SK-N-SH (cell line): ENCODE measurements around the gene VAMP8. TPM values are rescaled to one million over a fixed set of nuclear protein-coding genes. Genes with fewer than 3 reads are reported as not detected.

Source experiments
- CTCF ChIA-PET: fragments of 300-600, 350-600 bp; formaldehyde crosslinking; extraction: SDS; loops from one replicate; lab custom pipeline; 2021; lab: Yijun Ruan, JAX
- POLR2A ChIA-PET: fragments of 350-600 bp; sonication (Branson Sonifier 250); formaldehyde crosslinking; extraction: SDS; loops from one replicate; lab custom pipeline; 2020; ENCODE audit warnings: antibody characterized with exemption, inconsistent platforms; lab: Yijun Ruan, JAX
- DNase-seq: peaks from one replicate; pipeline ENCODE4 v3.0.0; 2012
- H2AFZ ChIP-seq: fragments of 200-600 bp; sonication (generic); 2 replicates; pipeline ENCODE4 v1.8.1; 2016; ENCODE audit warnings: antibody characterized with exemption, mild to moderate bottlenecking, low read depth
- H3F3A ChIP-seq: fragments of 200-600 bp; sonication (generic); replicated peaks from 2 replicates; pipeline ENCODE3; 2016; ENCODE audit warnings: antibody characterized with exemption, mild to moderate bottlenecking; ENCODE audit not compliant: insufficient read depth
- H3K27ac ChIP-seq, 2 experiments: fragments of 200-500 bp in 1 of 2; fragments of 200-600 bp in 1 of 2; sonication (Bioruptor generic) in 1 of 2; sonication (generic), shearing (Covaris generic) in 1 of 2; 2 replicates each; pipeline versions ENCODE4 v1.5.1 to v1.6.1; 2014 to 2016; ENCODE audit warnings: low read depth in 2 of 2, inconsistent platforms in 1 of 2, low read length in 1 of 2, mild to moderate bottlenecking in 1 of 2, mixed read lengths in 1 of 2
- H3K27me3 ChIP-seq: fragments of 200-600 bp; sonication (generic), shearing (Covaris generic); 2 replicates; pipeline ENCODE4 v1.6.1; 2016; ENCODE audit warnings: mixed run types; ENCODE audit not compliant: insufficient read depth
- H3K36me3 ChIP-seq, 2 experiments: fragments of 200-500 bp in 1 of 2; fragments of 200-600 bp in 1 of 2; sonication (Bioruptor generic) in 1 of 2; sonication (generic) in 1 of 2; replicated peaks in 1 of 2; 2 replicates each; pipeline versions ENCODE3 to v1.5.1; 2014 to 2016; ENCODE audit warnings: low read length in 1 of 2, mild to moderate bottlenecking in 1 of 2; ENCODE audit not compliant: insufficient read depth in 2 of 2, control insufficient read depth in 1 of 2
- H3K4me1 ChIP-seq, 2 experiments: fragments of 200-500 bp in 1 of 2; fragments of 200-600 bp in 1 of 2; sonication (Bioruptor generic) in 1 of 2; sonication (generic), shearing (Covaris generic) in 1 of 2; 2 replicates each; pipeline versions ENCODE4 v1.5.1 to v1.6.1; 2014 to 2016; ENCODE audit warnings: low read depth in 1 of 2, low read length in 1 of 2, mixed run types in 1 of 2; ENCODE audit not compliant: insufficient read depth in 2 of 2, control insufficient read depth in 1 of 2
- H3K4me2 ChIP-seq: fragments of 200-600 bp; sonication (generic), shearing (Covaris generic); 2 replicates; pipeline ENCODE4 v1.6.1; 2017; ENCODE audit warnings: mixed run types
- H3K4me3 ChIP-seq, 2 experiments: fragments of 200-500 bp in 1 of 2; fragments of 200-600 bp in 1 of 2; sonication (Bioruptor generic) in 1 of 2; sonication (generic), shearing (Covaris generic) in 1 of 2; 2 replicates each; pipeline versions ENCODE4 v1.5.1 to v1.8.1; 2014 to 2016; ENCODE audit warnings: low read depth in 2 of 2, inconsistent platforms in 1 of 2, low read length in 1 of 2, mild to moderate bottlenecking in 1 of 2, mixed read lengths in 1 of 2, moderate library complexity in 1 of 2
- H3K79me2 ChIP-seq: fragments of 200-600 bp; sonication (generic); 2 replicates; pipeline ENCODE4 v1.8.1; 2017; ENCODE audit warnings: mild to moderate bottlenecking; ENCODE audit not compliant: insufficient read depth
- H3K9ac ChIP-seq: fragments of 200-600 bp; sonication (generic); 2 replicates; pipeline ENCODE4 v1.6.1; 2017; ENCODE audit warnings: mixed run types
- H3K9me2 ChIP-seq: fragments of 200-600 bp; sonication (generic); 2 replicates; pipeline ENCODE4 v1.6.1; 2017; ENCODE audit warnings: mixed run types
- H3K9me3 ChIP-seq: fragments of 200-600 bp; sonication (generic); 2 replicates; pipeline ENCODE4 v1.6.1; 2017; ENCODE audit warnings: mixed run types, mild to moderate bottlenecking, moderate library complexity
- H4K20me1 ChIP-seq: fragments of 200-600 bp; sonication (generic); 2 replicates; pipeline ENCODE4 v1.6.1; 2017; ENCODE audit warnings: mild to moderate bottlenecking, mixed run types; ENCODE audit not compliant: insufficient read depth
- ELF1 ChIP-seq: IDR thresholded peaks from 2 replicates; pipeline ENCODE4 v1.4.0; 2012
- EZH2phosphoT487 ChIP-seq: fragments of 200-600 bp; sonication (generic); IDR thresholded peaks from 2 replicates; pipeline ENCODE4 v1.6.1; 2017; ENCODE audit warnings: low read depth, mixed run types, mild to moderate bottlenecking, antibody characterized with exemption, moderate library complexity, borderline replicate concordance
- JUND ChIP-seq: IDR thresholded peaks from 2 replicates; pipeline ENCODE4 v1.4.0; 2012
- MEF2A ChIP-seq: IDR thresholded peaks from 2 replicates; pipeline ENCODE4 v1.4.0; 2012; ENCODE audit warnings: low read depth, borderline replicate concordance
- MXI1 ChIP-seq: IDR thresholded peaks from 2 replicates; pipeline ENCODE4 v1.6.1; 2012; ENCODE audit warnings: mild to moderate bottlenecking, low read depth, low read length, improper control_type of control experiment
- NRF1 ChIP-seq: IDR thresholded peaks from 2 replicates; pipeline ENCODE4 v1.6.1; 2012; ENCODE audit warnings: low read depth, mild to moderate bottlenecking, low read length
- RAD21 ChIP-seq: IDR thresholded peaks from 2 replicates; pipeline ENCODE4 v1.6.1; 2012; ENCODE audit warnings: mild to moderate bottlenecking, low read length
- SMC3 ChIP-seq: IDR thresholded peaks from 2 replicates; pipeline ENCODE4 v1.6.1; 2012; ENCODE audit warnings: low read depth, low read length, improper control_type of control experiment
- TAF1 ChIP-seq: IDR thresholded peaks from 2 replicates; pipeline ENCODE4 v1.6.1; 2012; ENCODE audit warnings: low read depth, mild to moderate bottlenecking, low read length, moderate library complexity, borderline replicate concordance
- WGBS: methylation state at CpG from one replicate; pipeline ENCODE4 v1.1.6; 2017; ENCODE audit warnings: low lambda C conversion rate; 5-methylcytosine and 5-hydroxymethylcytosine counted together
- polyA plus RNA-seq, 3 experiments: library from polyadenylated mRNA; depleted of rRNA; stranded (reverse); fragments of >200 nt; gene quantifications; 2 replicates each; pipeline ENCODE4 v1.2.3, GENCODE V29; 2012
- TF ChIP-seq, protein P1 (sequence below): fragments of 150-350 bp; IDR thresholded peaks from 2 replicates; pipeline ENCODE4 v1.6.1; 2017; ENCODE audit warnings: antibody characterized with exemption, low read length, low read depth, borderline replicate concordance
- TF ChIP-seq, protein P2 (sequence below): IDR thresholded peaks from 2 replicates; pipeline ENCODE4 v1.6.1; 2012; ENCODE audit warnings: mild to moderate bottlenecking, low read depth, low read length, moderate library complexity
- TF ChIP-seq, protein P3 (sequence below): fragments of 200-600 bp; sonication (generic); IDR thresholded peaks from 2 replicates; pipeline ENCODE4 v1.6.1; 2017; ENCODE audit warnings: antibody characterized with exemption, mild to moderate bottlenecking, moderate library complexity

Gene VAMP8
- polyA plus RNA-seq, 1 of the 3 experiments (the other 2 are of a cell fraction): 0.72 TPM

DNA sequence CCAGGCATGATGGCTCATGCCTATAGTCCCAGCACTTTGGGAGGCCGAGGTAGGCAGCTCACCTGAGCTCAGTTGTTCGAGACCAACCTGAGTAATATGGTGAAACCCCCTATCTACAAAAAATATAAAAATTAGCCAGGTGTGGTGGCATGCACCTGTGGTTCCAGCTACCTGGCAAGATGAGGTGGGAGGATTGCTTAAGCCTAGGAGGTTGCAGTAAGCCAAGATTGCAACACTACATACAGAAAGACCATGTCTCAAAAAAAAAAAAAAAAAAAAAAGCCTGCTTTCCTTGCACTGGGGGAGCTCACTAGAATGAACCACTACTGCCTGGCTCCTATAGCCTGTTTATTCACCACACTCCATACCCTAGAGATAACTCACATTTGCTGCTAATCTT, 45.8 kb upstream of the VAMP8 start:
- 69% methylated on average over 2 of the region's 2 CpGs for WGBS
- Histone ChIP-seq H3K79me2 (peaks cover 5% of the 10 kb centered on the region; the same call in 1 of the 2 replicates), H3K4me1 (peaks cover 3 to 11% of the 10 kb centered on the region in 2 experiments; a peak in 3 of 4 replicates), H4K20me1 (no peaks in the 10 kb centered on the region), H3K27ac (no peak overlapping the region), H3F3A (no peaks in the 10 kb centered on the region), H3K9ac (no peak overlapping the region), H3K27me3 (no peaks in the 10 kb centered on the region; the same call in 1 of the 2 replicates), H3K9me2 (no peaks in the 10 kb centered on the region), H3K9me3 (no peaks in the 10 kb centered on the region), H2AFZ (no peak overlapping the region), H3K4me2 (no peak overlapping the region), H3K36me3 (no peaks in the 10 kb centered on the region), H3K4me3 (no peak overlapping the region)
- TF ChIP-seq EZH2phosphoT487: no peak
- TF ChIP-seq, protein P1, sequence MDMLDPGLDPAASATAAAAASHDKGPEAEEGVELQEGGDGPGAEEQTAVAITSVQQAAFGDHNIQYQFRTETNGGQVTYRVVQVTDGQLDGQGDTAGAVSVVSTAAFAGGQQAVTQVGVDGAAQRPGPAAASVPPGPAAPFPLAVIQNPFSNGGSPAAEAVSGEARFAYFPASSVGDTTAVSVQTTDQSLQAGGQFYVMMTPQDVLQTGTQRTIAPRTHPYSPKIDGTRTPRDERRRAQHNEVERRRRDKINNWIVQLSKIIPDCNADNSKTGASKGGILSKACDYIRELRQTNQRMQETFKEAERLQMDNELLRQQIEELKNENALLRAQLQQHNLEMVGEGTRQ: no peak
- TF ChIP-seq, protein P2, sequence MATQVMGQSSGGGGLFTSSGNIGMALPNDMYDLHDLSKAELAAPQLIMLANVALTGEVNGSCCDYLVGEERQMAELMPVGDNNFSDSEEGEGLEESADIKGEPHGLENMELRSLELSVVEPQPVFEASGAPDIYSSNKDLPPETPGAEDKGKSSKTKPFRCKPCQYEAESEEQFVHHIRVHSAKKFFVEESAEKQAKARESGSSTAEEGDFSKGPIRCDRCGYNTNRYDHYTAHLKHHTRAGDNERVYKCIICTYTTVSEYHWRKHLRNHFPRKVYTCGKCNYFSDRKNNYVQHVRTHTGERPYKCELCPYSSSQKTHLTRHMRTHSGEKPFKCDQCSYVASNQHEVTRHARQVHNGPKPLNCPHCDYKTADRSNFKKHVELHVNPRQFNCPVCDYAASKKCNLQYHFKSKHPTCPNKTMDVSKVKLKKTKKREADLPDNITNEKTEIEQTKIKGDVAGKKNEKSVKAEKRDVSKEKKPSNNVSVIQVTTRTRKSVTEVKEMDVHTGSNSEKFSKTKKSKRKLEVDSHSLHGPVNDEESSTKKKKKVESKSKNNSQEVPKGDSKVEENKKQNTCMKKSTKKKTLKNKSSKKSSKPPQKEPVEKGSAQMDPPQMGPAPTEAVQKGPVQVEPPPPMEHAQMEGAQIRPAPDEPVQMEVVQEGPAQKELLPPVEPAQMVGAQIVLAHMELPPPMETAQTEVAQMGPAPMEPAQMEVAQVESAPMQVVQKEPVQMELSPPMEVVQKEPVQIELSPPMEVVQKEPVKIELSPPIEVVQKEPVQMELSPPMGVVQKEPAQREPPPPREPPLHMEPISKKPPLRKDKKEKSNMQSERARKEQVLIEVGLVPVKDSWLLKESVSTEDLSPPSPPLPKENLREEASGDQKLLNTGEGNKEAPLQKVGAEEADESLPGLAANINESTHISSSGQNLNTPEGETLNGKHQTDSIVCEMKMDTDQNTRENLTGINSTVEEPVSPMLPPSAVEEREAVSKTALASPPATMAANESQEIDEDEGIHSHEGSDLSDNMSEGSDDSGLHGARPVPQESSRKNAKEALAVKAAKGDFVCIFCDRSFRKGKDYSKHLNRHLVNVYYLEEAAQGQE: no peak
- no peak for TF ChIP-seq NRF1
- TF ChIP-seq SMC3: no peak
- no peak for TF ChIP-seq RAD21
- TF ChIP-seq, protein P3, sequence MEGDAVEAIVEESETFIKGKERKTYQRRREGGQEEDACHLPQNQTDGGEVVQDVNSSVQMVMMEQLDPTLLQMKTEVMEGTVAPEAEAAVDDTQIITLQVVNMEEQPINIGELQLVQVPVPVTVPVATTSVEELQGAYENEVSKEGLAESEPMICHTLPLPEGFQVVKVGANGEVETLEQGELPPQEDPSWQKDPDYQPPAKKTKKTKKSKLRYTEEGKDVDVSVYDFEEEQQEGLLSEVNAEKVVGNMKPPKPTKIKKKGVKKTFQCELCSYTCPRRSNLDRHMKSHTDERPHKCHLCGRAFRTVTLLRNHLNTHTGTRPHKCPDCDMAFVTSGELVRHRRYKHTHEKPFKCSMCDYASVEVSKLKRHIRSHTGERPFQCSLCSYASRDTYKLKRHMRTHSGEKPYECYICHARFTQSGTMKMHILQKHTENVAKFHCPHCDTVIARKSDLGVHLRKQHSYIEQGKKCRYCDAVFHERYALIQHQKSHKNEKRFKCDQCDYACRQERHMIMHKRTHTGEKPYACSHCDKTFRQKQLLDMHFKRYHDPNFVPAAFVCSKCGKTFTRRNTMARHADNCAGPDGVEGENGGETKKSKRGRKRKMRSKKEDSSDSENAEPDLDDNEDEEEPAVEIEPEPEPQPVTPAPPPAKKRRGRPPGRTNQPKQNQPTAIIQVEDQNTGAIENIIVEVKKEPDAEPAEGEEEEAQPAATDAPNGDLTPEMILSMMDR: no peak
- TF ChIP-seq JUND: no peak
- TF ChIP-seq MXI1: no peak
- TF ChIP-seq ELF1: no peak
- no peak for TF ChIP-seq TAF1
- TF ChIP-seq MEF2A: no peak
- CTCF ChIA-PET: interaction anchor here (1.2 to 1.8 kb wide), 2 partner anchors 93 to 110 kb away, joined by 3 to 7 read pairs; no protein-coding TSS in a partner anchor
- no peak for DNase-seq
- POLR2A ChIA-PET: no interaction called here
